T47D (cell line): ENCODE measurements around the gene ITLN1.

Experiments
- DNase-seq, 2 experiments: peaks; one replicate each; pipeline versions ENCODE4 v3.0.0 to v3.0.0-alpha.2; 2011 to 2012; ENCODE audit warnings: low read depth in 1 of 2, low spot score in 1 of 2
- JUND ChIP-seq: IDR thresholded peaks from 2 replicates; pipeline ENCODE4 v1.6.1; 2012; ENCODE audit warnings: low read depth
- in situ Hi-C: cut with HindIII; loops from 2 replicates; pipeline ENCODE4 v1.10.0; 2016; ENCODE audit warnings: low sequenced_read_pairs, low pct_unique_long_range_greater_than_20kb

ITLN1 gene

GRCh38 chr1:160838888-160839287, 46.1 kb downstream of the ITLN1 start:
- in situ Hi-C loops = no loop called here
- no peak for DNase-seq
- TF ChIP-seq JUND = no peak

- in situ Hi-C loops = no loop called here
- no peak for DNase-seq
- TF ChIP-seq JUND = no peak
Observed at GRCh38 chr1:160837558-160838205, 47.3 kb downstream of the ITLN1 start.

- in situ Hi-C loops = no loop called here
- DNase-seq = no peak
- TF ChIP-seq JUND = no peak
Observed at GRCh38 chr1:160836981-160837557, 47.9 kb downstream of the ITLN1 start.

GRCh38 chr1:160836561-160836960, 48.4 kb downstream of the ITLN1 start:
- in situ Hi-C loops = no loop called here
- TF ChIP-seq JUND = no peak

GRCh38 chr1:160835751-160836150, 49.2 kb downstream of the ITLN1 start:
- DNase-seq = no peak
- in situ Hi-C loops = no loop called here
- TF ChIP-seq JUND = no peak

More at GRCh38 chr1:160836561-160836960, 48.4 kb downstream of the ITLN1 start:
- no peak for DNase-seq

- TF ChIP-seq JUND = no peak
- in situ Hi-C loops = no loop called here
- peak in 1 of 2 experiments; percentile 16 for DNase-seq
Observed at GRCh38 chr1:160834945-160835565, 49.9 kb downstream of the ITLN1 start.

GRCh38 chr1:160830321-160831153, 54.4 kb downstream of the ITLN1 start:
- peak; percentile 20 to 77 for DNase-seq
- in situ Hi-C loops = no loop called here
- no peak for TF ChIP-seq JUND

- in situ Hi-C loops = no loop called here
- TF ChIP-seq JUND = no peak
- DNase-seq = no peak
Observed at GRCh38 chr1:160829766-160830165, 55.2 kb downstream of the ITLN1 start.

- in situ Hi-C loops = no loop called here
- TF ChIP-seq JUND = no peak
- no peak for DNase-seq
Observed at GRCh38 chr1:160827418-160827817, 57.6 kb downstream of the ITLN1 start.

- no peak for DNase-seq
- in situ Hi-C loops = no loop called here
- TF ChIP-seq JUND = no peak
Observed at GRCh38 chr1:160826546-160826945, 58.4 kb downstream of the ITLN1 start.
